H9 (cell line): ENCODE data around the gene CACNA1G. TPM values are rescaled to one million over a fixed set of nuclear protein-coding genes. Genes with fewer than 3 reads are reported as not detected.

ENCODE experiments used
- DNase-seq: peaks from one replicate; pipeline ENCODE4 v3.0.0-alpha.2; 2017
- H2AFZ ChIP-seq: one replicate; pipeline ENCODE4 v1.6.1; 2013; ENCODE audit warnings: mild to moderate bottlenecking, low read length, control low read depth, moderate library complexity
- H2AK5ac ChIP-seq: 2 replicates; pipeline ENCODE4 v1.6.1; 2013; ENCODE audit warnings: low read length, control low read depth, mixed read lengths; ENCODE audit not compliant: insufficient read length
- H2BK120ac ChIP-seq: one replicate; pipeline ENCODE4 v1.6.1; 2013; ENCODE audit warnings: low read depth, mild to moderate bottlenecking, low read length, control low read depth, inconsistent platforms; ENCODE audit not compliant: poor library complexity, severe bottlenecking
- H2BK12ac ChIP-seq: 2 replicates; pipeline ENCODE4 v1.6.1; 2013; ENCODE audit warnings: low read length, control low read depth, mixed read lengths, low read depth; ENCODE audit not compliant: insufficient read length
- H2BK15ac ChIP-seq: 2 replicates; pipeline ENCODE4 v1.6.1; 2013; ENCODE audit warnings: low read depth, low read length, control low read depth
- H2BK20ac ChIP-seq: one replicate; pipeline ENCODE4 v1.6.1; 2013; ENCODE audit warnings: low read depth, mild to moderate bottlenecking, low read length, control low read depth, inconsistent platforms; ENCODE audit not compliant: poor library complexity, severe bottlenecking
- H2BK5ac ChIP-seq: 2 replicates; pipeline ENCODE4 v1.6.1; 2013; ENCODE audit warnings: low read length, control low read depth, mixed read lengths; ENCODE audit not compliant: insufficient read length
- H3K14ac ChIP-seq: 2 replicates; pipeline ENCODE4 v1.6.1; 2013; ENCODE audit warnings: low read length, control low read depth; ENCODE audit not compliant: insufficient read depth
- H3K18ac ChIP-seq: 2 replicates; pipeline ENCODE4 v1.6.1; 2013; ENCODE audit warnings: low read depth, mild to moderate bottlenecking, mixed read lengths, low read length, control low read depth; ENCODE audit not compliant: insufficient read length
- H3K23ac ChIP-seq: 2 replicates; pipeline ENCODE4 v1.6.1; 2013; ENCODE audit warnings: low read length, control low read depth, mixed read lengths, low read depth; ENCODE audit not compliant: insufficient read length
- H3K23me2 ChIP-seq: 2 replicates; pipeline ENCODE4 v1.6.1; 2013; ENCODE audit warnings: low read depth, mild to moderate bottlenecking, mixed read lengths, low read length, control low read depth; ENCODE audit not compliant: insufficient read length, poor library complexity, severe bottlenecking
- H3K27ac ChIP-seq: 2 replicates; pipeline ENCODE4 v1.5.1; 2013; ENCODE audit warnings: low read length, control low read depth, mixed read lengths, low read depth; ENCODE audit not compliant: insufficient read length
- H3K27me3 ChIP-seq: 2 replicates; pipeline ENCODE4 v1.6.1; 2013; ENCODE audit warnings: low read length, control low read depth, inconsistent platforms; ENCODE audit not compliant: insufficient read depth
- H3K4ac ChIP-seq: 2 replicates; pipeline ENCODE4 v1.6.1; 2013; ENCODE audit warnings: low read depth, mild to moderate bottlenecking, control low read depth, inconsistent platforms, low read length, moderate library complexity
- H3K4me1 ChIP-seq: 2 replicates; pipeline ENCODE4 v1.6.1; 2013; ENCODE audit warnings: low read length, control low read depth, inconsistent platforms; ENCODE audit not compliant: insufficient read depth
- H3K4me2 ChIP-seq: 2 replicates; pipeline ENCODE4 v1.6.1; 2013; ENCODE audit warnings: low read length, control low read depth, mixed read lengths; ENCODE audit not compliant: insufficient read length, insufficient read depth
- H3K56ac ChIP-seq: 2 replicates; pipeline ENCODE4 v1.6.1; 2013; ENCODE audit warnings: low read depth, mild to moderate bottlenecking, mixed read lengths, low read length, control low read depth; ENCODE audit not compliant: insufficient read length
- H3K79me1 ChIP-seq: 2 replicates; pipeline ENCODE4 v1.6.1; 2013; ENCODE audit warnings: low read depth, mild to moderate bottlenecking, moderate library complexity, low read length, control low read depth, inconsistent platforms; ENCODE audit not compliant: insufficient read depth, poor library complexity, severe bottlenecking
- H3K79me2 ChIP-seq: 2 replicates; pipeline ENCODE4 v1.6.1; 2013; ENCODE audit warnings: low read length, control low read depth, inconsistent platforms; ENCODE audit not compliant: insufficient read depth
- H3K9ac ChIP-seq: 2 replicates; pipeline ENCODE4 v1.6.1; 2013; ENCODE audit warnings: low read length, control low read depth, mixed read lengths; ENCODE audit not compliant: insufficient read length; ENCODE audit errors: extremely low read depth
- H3K9me3 ChIP-seq: one replicate; pipeline ENCODE4 v1.6.1; 2013; ENCODE audit warnings: low read depth, low read length, inconsistent platforms; ENCODE audit not compliant: control insufficient read depth
- H3T11ph ChIP-seq: one replicate; pipeline ENCODE4 v1.6.1; 2013; ENCODE audit warnings: mild to moderate bottlenecking, low read length, control low read depth, inconsistent platforms
- H4K20me1 ChIP-seq: one replicate; pipeline ENCODE4 v1.6.1; 2013; ENCODE audit not compliant: control insufficient read depth, insufficient read length, insufficient read depth
- H4K5ac ChIP-seq: 2 replicates; pipeline ENCODE4 v1.6.1; 2013; ENCODE audit warnings: low read depth, mild to moderate bottlenecking, mixed read lengths, low read length, control low read depth; ENCODE audit not compliant: insufficient read length
- H4K8ac ChIP-seq: replicated peaks from 2 replicates; pipeline ENCODE4 v1.6.1; 2013; ENCODE audit warnings: low read length, control low read depth, mixed read lengths, low read depth; ENCODE audit not compliant: insufficient read length
- H4K91ac ChIP-seq: 2 replicates; pipeline ENCODE4 v1.6.1; 2013; ENCODE audit warnings: low read depth, mild to moderate bottlenecking, moderate library complexity, mixed read lengths, low read length, control low read depth; ENCODE audit not compliant: insufficient read length
- H3K27ac Mint-ChIP-seq, 3 experiments: 2 replicates in 2 of 3; 3 replicates in 1 of 3; pipeline ENCODE4 v1.8.0; 2020 to 2021; ENCODE audit warnings: mixed read lengths in 3 of 3, mild to moderate bottlenecking in 1 of 3, moderate library complexity in 1 of 3
- H3K27me3 Mint-ChIP-seq: 2 replicates; pipeline ENCODE4 v1.8.0; 2021; ENCODE audit warnings: low read depth, mild to moderate bottlenecking, moderate library complexity, mixed read lengths
- H3K36me3 Mint-ChIP-seq, 3 experiments: 2 replicates in 2 of 3; 3 replicates in 1 of 3; pipeline ENCODE4 v1.8.0; 2020 to 2021; ENCODE audit warnings: low read depth in 3 of 3, mixed read lengths in 3 of 3; ENCODE audit not compliant: insufficient read depth in 1 of 3
- H3K4me1 Mint-ChIP-seq, 2 experiments: 2 replicates each; pipeline ENCODE4 v1.8.0; 2020; ENCODE audit warnings: mixed read lengths in 2 of 2
- H3K4me3 Mint-ChIP-seq, 2 experiments: 2 replicates in 1 of 2; 3 replicates in 1 of 2; pipeline ENCODE4 v1.8.0; 2020 to 2021; ENCODE audit warnings: mild to moderate bottlenecking in 2 of 2, mixed read lengths in 2 of 2, moderate library complexity in 1 of 2
- H3K9me3 Mint-ChIP-seq, 2 experiments: 2 replicates in 1 of 2; 3 replicates in 1 of 2; pipeline ENCODE4 v1.8.0; 2020; ENCODE audit warnings: mild to moderate bottlenecking in 2 of 2, mixed read lengths in 2 of 2, moderate library complexity in 1 of 2
- CTCF ChIP-seq: fragments of 200-600 bp; sonication (generic); conservative IDR thresholded peaks from 3 replicates; pipeline ENCODE4 v1.8.0; 2021; ENCODE audit warnings: antibody characterized with exemption, mild to moderate bottlenecking
- WGBS: extraction: QIAGEN DNeasy Blood & Tissue Kit; methylation state at CpG from one replicate; pipeline ENCODE4 v1.1.7; 2013; ENCODE audit warnings: missing lambda C conversion rate, low lambda C conversion rate, mixed read lengths; ENCODE audit not compliant: insufficient read length; ENCODE audit errors: extremely low coverage; 5-methylcytosine and 5-hydroxymethylcytosine counted together
- total RNA-seq: library from RNA; stranded (reverse); gene quantifications from 2 replicates; pipeline ENCODE4 v1.2.1, GENCODE V29; 2021

The CACNA1G gene
- total RNA-seq, 1 experiment from 2014 or later, result 1.5 TPM

GRCh38 chr17:50660887-50661345 is 100.4 kb downstream of the CACNA1G start:
- no peak for TF ChIP-seq CTCF
- H3K79me2 ChIP-seq, result no peaks in the 10 kb centered on the region
- H2BK20ac ChIP-seq, result no peak overlapping the region
- H4K91ac ChIP-seq, result no peak overlapping the region
- peaks cover 6% of the 10 kb centered on the region; the same call in 1 of the 2 replicates for H3K4me1 ChIP-seq
- Mint-ChIP-seq H3K9me3 (no peaks in the 10 kb centered on the region), H3K4me1 (peaks cover 27 to 29% of the 10 kb centered on the region in 2 experiments), H3K36me3 (no peaks in the 10 kb centered on the region; a peak in 1 of 7 replicates), H3K4me3 (no peak overlapping the region; a peak in 1 of 5 replicates), H3K27me3 (peaks cover 9% of the 10 kb centered on the region), H3K27ac (peak overlapping the region in 1 of 3 experiments; percentile 95; a peak in 2 of 7 replicates)
- WGBS, result no CpG with 5 or more reads among the region's 10 CpGs
- H3K23ac ChIP-seq, result no peak overlapping the region
- no peak overlapping the region for H3K4me2 ChIP-seq
- H2AFZ ChIP-seq, result no peak overlapping the region
- no peaks in the 10 kb centered on the region for H3K23me2 ChIP-seq
- no peak overlapping the region for H2BK5ac ChIP-seq
- H3K4ac ChIP-seq, result no peak overlapping the region
- DNase-seq, result no peak
- H2BK15ac ChIP-seq, result no peak overlapping the region
- no peak overlapping the region for H3T11ph ChIP-seq
- no peak overlapping the region for H3K56ac ChIP-seq
- H4K5ac ChIP-seq, result no peak overlapping the region
- H4K20me1 ChIP-seq, result no peaks in the 10 kb centered on the region
- no peak overlapping the region for H2BK12ac ChIP-seq
- H3K14ac ChIP-seq, result no peak overlapping the region
- H3K9me3 ChIP-seq, result no peaks in the 10 kb centered on the region
- H2AK5ac ChIP-seq, result no peak overlapping the region
- no peak overlapping the region for H4K8ac ChIP-seq
- no peaks in the 10 kb centered on the region for H3K79me1 ChIP-seq
- no peak overlapping the region for H3K9ac ChIP-seq
- H2BK120ac ChIP-seq, result no peak overlapping the region
- H3K18ac ChIP-seq, result no peak overlapping the region
- no peak overlapping the region for H3K27ac ChIP-seq
- H3K27me3 ChIP-seq, result no peaks in the 10 kb centered on the region
